Transverse colon (tissue), 4 donors: ENCODE results near the gene SEC61B.

ENCODE experiments used
- POLR2AphosphoS5 ChIP-seq, 3 donors: sonication (generic); formaldehyde crosslinking; IDR thresholded peaks; one replicate each; pipeline ENCODE4 v1.6.1; 2016; ENCODE audit warnings: antibody characterized with exemption in 3 of 3
- TF ChIP-seq, protein P1 (sequence below), 5 experiments: fragments of 200-600 bp in 3 of 5; fragments of 450-650 bp in 2 of 5; sonication (generic) in 3 of 5; IDR thresholded peaks; 1 replicate in 2 of 5; 2 replicates in 3 of 5; pipeline ENCODE4 v1.5.1; 2016 to 2017; ENCODE audit warnings: antibody characterized with exemption in 5 of 5, inconsistent platforms in 3 of 5, mild to moderate bottlenecking in 2 of 5, moderate library complexity in 1 of 5

- TF ChIP-seq POLR2AphosphoS5 (IDR thresholded peaks at IDR 0.05), result no peak
- TF ChIP-seq, protein P1, sequence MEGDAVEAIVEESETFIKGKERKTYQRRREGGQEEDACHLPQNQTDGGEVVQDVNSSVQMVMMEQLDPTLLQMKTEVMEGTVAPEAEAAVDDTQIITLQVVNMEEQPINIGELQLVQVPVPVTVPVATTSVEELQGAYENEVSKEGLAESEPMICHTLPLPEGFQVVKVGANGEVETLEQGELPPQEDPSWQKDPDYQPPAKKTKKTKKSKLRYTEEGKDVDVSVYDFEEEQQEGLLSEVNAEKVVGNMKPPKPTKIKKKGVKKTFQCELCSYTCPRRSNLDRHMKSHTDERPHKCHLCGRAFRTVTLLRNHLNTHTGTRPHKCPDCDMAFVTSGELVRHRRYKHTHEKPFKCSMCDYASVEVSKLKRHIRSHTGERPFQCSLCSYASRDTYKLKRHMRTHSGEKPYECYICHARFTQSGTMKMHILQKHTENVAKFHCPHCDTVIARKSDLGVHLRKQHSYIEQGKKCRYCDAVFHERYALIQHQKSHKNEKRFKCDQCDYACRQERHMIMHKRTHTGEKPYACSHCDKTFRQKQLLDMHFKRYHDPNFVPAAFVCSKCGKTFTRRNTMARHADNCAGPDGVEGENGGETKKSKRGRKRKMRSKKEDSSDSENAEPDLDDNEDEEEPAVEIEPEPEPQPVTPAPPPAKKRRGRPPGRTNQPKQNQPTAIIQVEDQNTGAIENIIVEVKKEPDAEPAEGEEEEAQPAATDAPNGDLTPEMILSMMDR (IDR thresholded peaks at IDR 0.05), result no peak
Observed at GRCh38 chr9:99257723-99258389, 35.8 kb downstream of the SEC61B start.
